Stimulated activated naive CD4-positive, alpha-beta T cell (primary cell): Measurements from ENCODE around the gene ACSL1.
"Not testable (repeated sequence)": the region's sequence is repeated elsewhere in the genome, so short reads cannot be mapped to it uniquely, and the experiment has no call there.

Source experiments
- DNase-seq, 6 experiments: peaks; one replicate each; lab custom pipeline; 2025; lab: John Stamatoyannopoulos, UW

Gene ACSL1

DNA sequence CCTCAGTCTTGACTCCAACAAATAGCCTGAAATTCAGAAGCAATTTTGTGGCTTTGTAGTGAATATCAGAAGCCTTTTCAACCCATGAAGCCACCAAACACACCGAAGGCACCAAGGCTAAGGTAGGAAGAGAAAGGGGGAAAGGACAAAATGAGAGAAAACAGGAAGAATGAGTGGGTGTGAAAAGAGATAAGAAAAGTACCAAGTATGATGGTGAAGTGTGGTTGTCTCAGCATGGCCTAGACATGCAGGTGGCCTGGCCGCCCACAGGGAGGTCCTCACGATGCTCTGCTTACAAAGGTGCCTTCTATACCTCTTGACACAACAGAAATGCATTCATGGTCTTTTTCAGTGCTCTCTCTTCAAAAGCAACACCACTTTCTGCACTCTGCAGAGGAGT lies 34.9 kb downstream of the ACSL1 start:
- DNase-seq = no peak

DNA sequence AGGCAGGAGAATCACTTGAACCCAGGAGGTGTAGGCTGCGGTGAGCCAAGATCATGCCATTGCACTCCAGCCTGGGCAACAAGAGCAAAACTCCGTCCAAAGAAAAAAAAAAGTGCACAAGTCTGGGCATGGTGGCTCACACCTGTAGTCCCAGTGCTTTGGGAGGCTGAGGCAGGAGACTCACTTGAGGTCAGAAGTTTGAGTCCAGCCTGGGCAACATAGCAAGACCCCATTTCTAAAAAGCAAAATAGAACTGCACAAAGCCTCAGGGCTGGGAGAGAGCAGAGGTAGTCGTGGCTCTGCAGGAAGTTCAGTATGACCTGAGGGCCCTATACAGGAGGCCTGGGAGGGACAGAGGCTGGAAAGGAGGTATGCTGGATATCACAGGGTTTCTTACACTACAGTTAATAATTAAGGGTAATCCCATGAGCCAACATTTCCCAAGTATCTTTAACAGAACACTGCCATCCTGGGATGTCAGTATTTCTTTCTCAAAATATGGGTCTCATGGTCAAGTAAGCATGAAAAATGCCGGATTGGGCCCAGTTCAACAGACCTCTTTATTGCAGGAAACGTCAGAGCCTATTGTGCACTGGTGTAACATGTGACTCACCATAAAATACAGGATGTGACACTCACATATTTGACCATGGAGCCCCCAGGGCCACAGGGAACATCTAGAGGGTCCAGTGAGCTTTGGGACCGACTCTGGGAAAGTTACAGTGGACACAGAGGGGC lies 37.8 kb downstream of the ACSL1 start:
- no peak for DNase-seq

DNA sequence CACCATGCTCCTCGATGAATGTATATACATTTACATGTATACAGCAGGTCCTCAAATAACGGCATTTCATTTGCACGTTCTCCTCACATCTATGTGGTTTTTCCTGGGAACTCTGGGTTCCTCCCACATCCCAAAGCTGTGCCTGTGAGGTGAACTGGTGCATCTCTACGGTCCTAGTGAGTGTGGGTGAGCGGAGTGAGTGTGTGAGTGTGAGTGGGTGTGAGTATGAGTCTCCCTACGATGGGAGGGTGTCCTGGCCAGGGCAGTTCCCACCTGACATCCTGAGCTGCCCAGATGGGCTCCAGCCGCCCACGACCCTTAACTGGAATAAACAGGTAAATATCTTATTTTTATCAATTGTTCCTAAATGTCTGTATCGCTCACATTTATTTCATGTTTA lies 40.0 kb downstream of the ACSL1 start:
- DNase-seq = no peak

DNA sequence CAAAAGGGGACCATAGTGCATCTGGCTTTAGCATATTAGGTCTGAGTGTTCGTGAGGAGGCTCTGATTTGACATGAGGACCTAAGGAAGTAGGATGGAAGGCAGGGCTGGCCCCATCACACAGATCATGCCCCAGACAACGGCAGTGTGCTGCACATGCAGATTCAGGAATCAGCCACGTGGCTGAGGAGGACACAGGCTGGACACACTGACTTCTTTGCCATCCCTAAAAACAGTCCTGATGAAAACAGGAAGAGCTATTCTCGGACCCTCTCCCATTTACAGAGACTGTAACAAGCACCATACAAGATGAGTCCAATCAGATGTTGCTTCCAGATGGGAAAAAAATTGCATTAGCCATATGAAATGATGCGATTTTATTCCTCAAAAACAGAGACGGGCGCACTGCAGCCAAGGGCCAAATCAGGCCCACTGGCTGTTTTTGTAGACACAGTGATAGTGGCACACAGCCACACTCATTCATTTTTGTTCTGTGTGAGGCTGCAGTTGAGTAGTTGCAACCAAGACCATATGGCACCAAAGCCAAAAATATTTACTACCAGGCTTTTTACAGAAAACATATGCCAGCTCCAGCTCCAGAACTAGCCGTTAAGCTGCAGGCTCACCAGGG lies 41.0 kb downstream of the ACSL1 start:
- DNase-seq = no peak

DNA sequence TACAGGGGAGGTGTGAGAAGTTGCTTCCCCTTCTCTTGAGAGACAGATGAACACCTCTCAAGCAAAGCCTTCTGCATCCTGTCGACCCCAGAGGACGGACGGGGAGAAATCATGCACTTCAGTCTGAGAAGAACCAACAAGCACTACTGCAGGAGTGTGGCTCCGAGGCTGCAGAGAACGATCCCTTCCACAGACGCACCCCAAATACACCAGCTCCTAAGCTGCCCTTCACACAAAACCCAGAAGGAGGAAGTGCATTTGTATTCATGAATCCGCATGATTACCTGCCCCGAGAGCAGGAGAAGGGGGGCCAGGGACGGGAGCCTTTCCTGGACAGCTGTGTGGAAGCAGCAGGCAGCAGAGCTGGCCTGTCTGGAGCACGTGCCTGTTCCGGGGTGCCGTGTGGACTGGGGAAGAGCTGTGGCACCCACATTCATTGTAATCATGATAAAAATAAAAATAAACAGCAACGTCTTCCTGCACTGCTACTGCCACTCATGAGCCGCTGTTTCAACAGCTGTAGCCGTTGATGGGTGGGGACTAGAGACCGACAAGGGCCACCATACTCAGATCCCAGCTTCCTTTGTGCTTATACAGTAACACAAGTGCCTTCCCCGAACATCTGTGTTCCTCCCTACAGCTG lies 42.9 kb downstream of the ACSL1 start:
- DNase-seq = peak in 1 of 6 experiments; percentile 6

DNA sequence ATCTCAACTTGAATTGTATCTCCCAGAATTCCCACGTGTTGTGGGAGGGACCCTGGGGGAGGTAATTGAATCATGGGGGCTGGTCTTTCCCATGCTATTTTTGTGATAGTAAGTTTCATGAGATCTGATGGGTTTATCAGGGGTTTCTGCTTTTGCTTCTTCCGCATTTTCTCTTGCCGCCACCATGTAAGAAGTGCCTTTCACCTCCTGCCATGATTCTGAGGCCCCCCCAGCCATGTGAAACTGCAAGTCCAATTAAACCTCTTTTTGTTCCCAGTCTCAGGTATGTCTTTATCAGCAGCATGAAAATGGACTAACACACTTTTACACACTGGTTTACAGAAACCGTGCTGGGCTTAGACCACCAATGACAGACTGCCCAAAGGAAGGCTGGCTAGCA lies 46.6 kb downstream of the ACSL1 start:
- not testable (repeated sequence) for DNase-seq

DNA sequence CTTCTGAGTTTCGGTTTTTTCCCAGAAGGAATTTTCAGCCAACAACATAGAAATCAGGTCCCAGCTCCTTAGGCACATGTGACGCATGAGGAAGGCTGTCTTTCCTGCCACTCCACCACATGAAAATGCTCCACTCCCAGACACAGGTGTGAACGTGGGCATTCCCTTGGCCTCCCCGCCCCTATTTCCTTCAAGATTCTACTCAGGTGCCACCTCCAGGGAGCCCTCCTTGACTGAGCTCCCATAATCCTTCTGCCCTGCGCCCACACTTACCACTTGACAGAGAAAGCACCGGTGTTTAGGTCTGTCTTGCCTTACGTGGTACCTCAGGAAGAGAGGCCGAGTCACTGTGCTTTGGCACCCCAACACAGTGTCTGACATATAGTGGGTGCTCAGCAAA lies 47.4 kb downstream of the ACSL1 start:
- DNase-seq = no peak

DNA sequence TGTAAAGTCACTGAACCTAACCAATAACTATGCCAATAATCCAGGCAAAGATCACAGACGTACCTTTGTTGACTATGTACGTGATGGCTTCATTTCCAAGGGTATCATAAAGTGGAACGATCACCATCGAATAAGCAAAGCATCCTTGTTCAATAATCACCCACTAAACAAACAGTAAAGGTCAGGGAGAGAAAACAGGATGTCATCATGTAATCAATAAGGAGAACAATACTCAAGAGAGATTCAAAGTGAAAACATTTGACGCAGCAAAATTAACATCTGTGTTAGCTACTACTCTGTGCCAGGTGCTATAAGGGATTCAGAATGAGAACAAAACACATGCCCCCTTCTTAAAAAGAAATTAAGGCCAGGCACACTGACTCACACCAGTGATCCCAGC lies 48.9 kb downstream of the ACSL1 start:
- DNase-seq = no peak

DNA sequence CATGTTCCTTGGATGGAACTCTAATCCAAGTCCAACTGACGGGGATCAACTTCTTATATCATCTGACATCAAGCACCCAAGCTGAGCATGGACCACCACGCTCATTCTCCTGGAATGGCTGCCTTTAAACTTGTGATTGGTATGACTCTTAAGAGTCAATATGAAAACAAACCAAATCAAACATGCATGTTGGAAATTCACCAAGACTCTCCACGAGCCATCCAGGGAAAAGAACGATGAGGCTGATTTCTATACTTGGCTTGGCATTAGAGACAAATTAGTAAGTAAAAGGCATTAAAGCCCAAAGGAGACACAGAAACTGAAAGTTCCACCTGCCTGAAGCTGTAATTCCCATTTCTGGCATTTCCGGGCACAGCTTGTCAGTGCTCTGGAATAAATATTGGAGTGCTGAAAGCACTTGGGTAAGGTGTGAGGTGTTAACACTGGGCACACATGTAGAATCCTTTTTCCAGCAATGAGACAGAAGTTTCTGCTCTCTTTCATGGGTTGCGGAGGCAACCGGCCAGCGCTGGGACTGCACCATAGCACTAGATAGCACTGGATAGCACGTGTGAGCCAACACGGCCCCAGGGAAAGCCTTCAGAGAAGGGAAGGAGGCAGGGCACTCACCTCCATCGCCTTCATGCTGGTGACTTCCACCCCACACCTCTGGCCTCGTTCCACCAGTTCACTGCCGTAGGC lies 49.8 kb downstream of the ACSL1 start:
- DNase-seq = no peak

DNA sequence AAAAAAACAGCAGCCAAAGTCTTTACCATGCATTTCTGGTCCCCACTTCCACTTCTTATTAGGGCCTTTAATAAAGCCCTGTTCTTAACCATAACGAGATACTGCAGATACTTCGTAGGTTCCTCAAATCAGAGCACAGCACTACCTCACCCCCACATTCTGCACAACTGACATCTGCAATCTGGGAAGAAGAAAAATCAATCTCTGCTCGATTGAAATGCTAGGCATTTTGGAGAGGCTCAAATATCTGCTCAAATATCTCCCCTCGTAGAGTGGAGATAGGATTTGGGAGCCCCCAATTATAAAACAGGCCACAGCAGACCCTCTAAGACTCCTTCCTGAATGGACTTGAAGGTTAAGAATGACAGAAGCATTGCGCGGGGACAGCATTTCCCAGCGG lies 51.6 kb downstream of the ACSL1 start:
- no peak for DNase-seq

DNA sequence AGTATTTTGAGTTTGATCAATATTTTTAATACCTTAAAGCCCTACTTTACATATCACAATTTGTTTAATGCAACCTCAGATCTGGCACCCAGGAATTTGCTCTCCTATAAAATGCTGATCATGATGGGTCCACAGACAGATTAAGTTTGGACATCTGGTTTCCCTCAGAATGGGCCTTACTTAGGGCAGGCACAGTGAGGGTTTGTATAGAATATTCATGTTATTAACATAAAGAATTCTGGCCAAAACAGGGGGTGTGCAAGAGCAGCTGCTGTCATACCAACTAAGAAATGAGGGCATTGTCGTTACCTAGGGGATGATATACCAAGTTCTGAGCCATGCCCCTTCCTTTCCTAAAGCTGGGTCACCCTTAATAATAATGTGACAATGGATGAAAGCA lies 54.4 kb downstream of the ACSL1 start:
- DNase-seq = no peak

DNA sequence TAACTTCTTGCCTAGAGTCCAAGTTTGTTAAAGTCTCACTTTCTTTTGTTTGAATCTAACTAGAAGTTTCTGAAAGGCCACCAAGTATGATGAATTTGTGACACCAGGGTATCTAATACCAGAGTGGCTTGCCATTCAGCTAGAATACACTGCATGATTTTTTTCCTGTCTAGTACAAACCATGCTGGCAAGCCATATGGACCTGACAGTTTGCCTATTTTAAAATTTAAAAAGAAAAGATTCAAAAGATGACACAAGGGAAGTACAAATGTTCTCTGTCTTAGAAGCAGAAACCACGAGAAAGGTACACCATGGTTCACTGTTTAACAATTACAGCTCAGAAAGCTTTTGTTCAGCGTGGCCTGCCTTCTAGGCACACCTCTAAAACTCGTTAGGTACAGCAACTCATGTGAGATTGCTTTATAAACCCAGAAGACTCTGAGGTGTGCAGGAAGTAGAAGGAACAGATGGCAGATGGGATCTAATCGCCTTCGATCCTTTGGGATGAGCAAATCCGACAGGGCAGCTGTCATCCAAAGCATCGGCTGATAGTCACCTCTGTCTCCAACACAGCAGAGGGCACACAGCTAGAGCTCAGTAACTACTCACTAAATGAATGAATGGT lies 56.5 kb downstream of the ACSL1 start:
- no peak for DNase-seq

DNA sequence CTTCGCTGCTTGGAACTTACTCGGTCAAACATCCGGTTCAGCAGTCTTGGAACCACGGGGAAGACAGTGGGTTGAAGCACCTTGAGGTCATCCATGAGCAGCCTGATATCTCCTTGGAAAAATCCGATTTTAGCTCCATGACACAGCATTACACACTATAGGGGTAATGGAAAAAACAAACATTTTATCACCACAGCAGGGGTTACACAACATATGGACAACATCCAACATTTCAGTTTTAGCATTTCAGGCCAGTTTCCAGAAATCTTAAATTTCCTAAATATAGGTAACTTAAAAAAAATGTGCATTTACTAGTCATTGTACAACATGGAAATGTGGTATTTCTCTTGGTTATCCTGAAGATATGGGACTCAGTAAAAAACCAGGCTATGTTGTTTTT lies 57.5 kb downstream of the ACSL1 start:
- no peak for DNase-seq

DNA sequence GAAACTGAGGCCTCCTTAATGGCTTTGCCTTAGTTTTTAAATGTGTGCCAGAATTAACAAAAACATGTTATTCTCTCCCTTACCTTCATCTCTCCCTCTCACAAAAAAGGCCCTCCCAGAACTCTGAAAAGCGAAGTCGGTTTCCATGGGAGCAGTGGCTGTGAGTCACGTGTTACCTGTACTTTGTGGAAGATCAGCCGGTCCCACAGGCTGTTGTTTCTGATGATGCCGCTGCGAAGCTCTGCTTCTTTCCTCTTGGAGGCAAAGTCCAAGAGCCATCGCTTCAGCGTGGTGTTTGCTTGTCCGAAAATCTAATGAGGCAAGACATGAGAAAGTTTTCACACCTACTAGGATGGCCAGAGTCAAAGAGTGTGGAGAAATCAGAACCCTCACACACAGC lies 59.3 kb downstream of the ACSL1 start:
- DNase-seq = no peak

DNA sequence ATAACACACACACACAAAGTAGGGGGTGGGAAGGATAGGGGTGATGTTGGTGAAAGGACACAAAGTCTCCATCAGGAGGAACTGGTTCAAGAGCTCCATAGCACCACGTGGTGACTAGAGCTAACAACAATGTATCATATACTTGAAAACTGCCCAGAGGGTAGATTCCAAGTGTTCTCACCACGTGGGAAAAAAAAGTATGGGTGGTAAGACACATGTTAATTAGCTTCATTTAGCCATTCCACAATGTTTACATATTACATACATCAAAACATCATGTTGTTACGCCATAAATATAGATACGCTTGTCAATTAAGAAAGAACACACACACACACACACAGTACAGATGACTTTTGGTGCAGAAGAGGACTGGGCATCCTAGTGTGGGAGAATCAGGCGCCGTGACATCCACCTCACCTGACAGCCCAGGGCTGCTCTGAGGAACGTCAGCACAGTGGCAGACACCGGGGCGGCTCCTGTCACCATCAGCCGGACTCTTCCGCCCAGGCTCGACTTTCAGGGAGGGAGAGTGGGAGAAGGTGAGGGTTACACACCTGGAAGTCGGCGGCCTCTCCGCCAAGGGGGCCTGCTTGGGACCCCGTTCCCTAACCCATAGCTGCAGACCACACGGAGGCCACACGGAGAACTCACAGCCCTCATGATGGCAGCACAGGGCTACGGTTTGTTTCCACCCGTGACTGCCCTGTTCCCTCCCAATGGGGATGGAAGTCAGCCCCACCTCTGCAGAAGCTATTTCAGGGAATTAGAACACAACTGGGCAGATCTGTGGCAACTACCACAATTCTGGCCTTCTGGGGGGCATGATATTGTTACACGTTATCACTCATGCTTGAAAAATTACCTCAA lies 60.1 kb downstream of the ACSL1 start:
- DNase-seq = no peak

DNA sequence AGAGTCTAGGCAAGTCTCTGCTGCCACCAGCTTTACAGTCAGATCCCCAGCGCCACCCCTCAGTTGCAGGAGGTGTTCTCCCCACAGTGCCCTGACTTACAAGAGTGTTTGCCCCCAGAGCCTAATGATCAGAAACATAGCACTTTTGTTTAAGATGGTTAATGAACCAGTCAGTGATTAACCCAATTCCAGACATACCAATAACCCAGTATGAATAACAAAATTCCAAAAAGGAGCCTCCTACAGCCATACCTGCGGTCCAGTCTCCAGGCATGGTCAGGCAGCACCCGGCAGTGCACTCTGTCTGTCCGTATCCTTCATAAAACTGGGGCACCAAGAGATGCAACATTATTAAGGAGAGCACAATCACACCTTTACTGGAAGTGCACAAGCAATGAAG lies 61.2 kb downstream of the ACSL1 start:
- DNase-seq = no peak

DNA sequence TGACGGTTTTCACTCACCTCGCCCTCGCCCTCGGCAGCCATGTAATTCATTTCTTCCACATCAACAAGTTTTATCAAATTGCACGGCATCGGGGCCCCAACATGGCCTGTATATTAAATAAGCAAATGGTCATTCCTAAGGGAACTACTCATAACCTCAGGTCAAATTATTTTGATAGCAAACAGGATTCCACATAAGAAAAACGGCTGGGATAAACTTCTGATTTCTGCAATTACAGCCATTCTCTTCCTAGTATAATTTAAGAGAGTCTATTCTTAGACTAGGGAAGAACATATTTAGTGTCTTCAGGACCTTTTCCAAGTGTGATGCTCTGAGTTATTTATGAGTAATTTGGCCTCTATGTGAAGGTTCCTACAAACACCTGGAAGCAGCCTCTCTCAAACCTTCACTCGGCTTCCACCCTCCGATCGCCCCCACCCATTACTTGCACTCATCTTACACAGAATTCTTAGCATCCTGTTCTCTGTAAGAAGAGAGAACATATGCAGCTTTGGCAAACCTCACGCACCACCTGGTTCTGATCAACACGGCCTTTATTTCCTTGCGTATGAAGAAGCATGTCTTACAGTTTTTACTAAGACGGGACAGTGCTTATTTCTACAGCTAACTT lies 62.5 kb downstream of the ACSL1 start:
- peak in 2 of 6 experiments; percentile 12 to 13 for DNase-seq

DNA sequence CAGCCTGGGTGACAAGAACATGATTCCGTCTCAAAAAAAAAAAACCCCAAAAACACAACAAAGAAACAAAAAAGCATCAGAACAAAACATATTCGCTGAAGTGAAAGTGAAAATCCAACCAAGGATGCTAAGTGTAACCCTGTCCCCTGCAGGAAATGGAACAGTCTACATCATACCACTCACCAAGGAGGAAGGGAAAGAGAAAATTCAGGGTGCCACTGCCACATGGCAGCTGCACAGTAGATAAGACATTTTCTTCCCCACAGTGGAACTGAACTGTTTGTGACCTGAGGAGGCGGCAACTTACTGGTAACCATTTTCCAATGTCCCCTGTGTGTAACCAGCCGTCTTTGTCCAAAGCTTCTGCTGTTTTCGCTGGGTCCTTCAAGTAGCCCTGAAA lies 63.7 kb downstream of the ACSL1 start:
- peak in 5 of 6 experiments; percentile 15 to 81 (median 73) for DNase-seq

DNA sequence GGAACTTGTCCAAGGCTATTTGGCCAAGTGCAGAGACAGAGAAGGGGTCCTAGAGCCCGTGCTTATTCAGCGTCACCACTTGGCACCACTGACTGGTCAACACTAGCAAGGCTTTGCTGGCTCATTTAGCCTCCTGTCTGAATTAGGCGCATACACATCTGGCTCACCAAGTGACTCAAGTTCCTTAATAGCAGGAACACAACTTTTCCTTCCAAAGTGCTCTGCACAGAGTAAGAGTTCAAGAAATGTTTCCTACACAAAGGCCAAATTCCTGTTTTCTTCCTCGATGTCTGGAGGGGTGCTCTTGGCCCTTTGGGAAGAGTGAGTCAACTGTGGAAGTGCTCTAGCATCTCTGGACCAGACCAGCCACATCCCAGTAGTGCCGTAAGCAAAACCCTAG lies 65.1 kb downstream of the ACSL1 start:
- no peak for DNase-seq

DNA sequence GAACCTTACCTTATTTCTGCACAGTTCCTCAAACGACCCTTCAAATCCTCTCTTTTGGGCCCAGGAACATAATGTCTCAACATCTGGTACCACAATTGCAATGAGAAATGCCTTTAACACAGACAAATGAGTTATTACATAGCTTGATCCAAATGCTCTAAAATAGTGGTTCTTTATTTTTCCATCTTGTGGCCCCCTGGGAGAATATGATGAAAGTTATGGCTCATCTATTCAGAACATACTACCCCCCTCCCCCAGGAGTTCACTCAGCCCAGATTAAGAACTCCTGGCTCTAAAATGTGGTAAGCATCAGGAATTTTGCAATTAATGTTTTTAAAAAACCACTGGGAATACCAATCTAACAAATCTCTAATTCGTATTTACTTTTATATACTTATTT lies 68.0 kb downstream of the ACSL1 start:
- DNase-seq = no peak

DNA sequence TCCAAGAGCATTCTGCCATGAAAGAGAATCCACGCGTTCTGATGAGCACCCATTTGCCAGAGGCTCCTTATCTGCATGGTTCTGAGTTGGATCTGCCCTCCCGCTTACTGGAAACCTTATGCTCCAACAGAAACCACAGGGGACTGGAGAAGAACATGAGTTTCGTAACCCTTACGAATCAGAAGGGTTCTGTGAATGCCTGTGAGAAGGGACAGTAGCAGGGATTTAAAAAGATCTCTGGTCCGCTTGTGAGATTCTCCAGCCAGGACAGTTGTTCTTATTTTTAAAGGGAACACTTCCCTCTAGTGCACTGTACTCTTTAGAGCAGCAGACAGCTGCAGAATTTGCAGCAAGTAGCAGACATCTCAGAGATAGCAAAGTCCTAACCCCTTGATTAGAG lies 69.4 kb downstream of the ACSL1 start:
- DNase-seq = no peak
